ENCODE data around the gene FH. TPM values are rescaled to one million over a fixed set of nuclear protein-coding genes. Genes with fewer than 3 reads are reported as not detected.

Gene FH
- total and polyA plus RNA-seq, 10 of the 15 experiments (the other 5 are each of a cell fraction or from before 2014, with no cell fraction given) = 44.7 to 124 (median 76.2) TPM

- TF ChIP-seq ZBTB40 (IDR thresholded peaks at IDR 0.05; ENCODE audit: borderline replicate concordance) = no peak
- TF ChIP-seq STAT1 (conservative IDR thresholded peaks at IDR 0.05) = no peak
- no peak for TF ChIP-seq POLR2AphosphoS2 (IDR thresholded peaks at IDR 0.05; ENCODE audit: low read depth, low read length)
- no peak for TF ChIP-seq DPF2 (IDR thresholded peaks at IDR 0.05)
- TF ChIP-seq SUPT20H (IDR thresholded peaks at IDR 0.05; ENCODE audit: borderline replicate concordance, control insufficient read depth, low read depth, low read length) = no peak
- no peak for TF ChIP-seq GATAD2B (conservative IDR thresholded peaks at IDR 0.05; ENCODE audit: low read depth)
- TF ChIP-seq ZNF622 (IDR thresholded peaks at IDR 0.05) = no peak
- TF ChIP-seq CHD4 (IDR thresholded peaks at IDR 0.05) = no peak
- peak; percentile 93 for TF ChIP-seq ZNF24 (IDR thresholded peaks at IDR 0.05)
Observed at GRCh38 chr1:241513378-241513777, 6.2 kb downstream of the FH start (continued).

GRCh38 chr1:241507189-241507863, 12.2 kb downstream of the FH start:
- intact Hi-C loops (cut with micrococcal nuclease; ENCODE audit: unreplicated experiment) = no loop called here
- in situ Hi-C loops (cut with MboI) = no loop called here
- CTCF ChIA-PET = interaction anchor here (1.7 to 2.0 kb wide), 2 partner anchors 8 to 104 kb away, joined by 6 to 11 read pairs; no protein-coding TSS in a partner anchor
- FAIRE-seq (no peak), DNase-seq (ENCODE audit: low read depth, low spot score) (no peak), ATAC-seq (no peak)
- Histone ChIP-seq H4K20me1 (ENCODE audit: control insufficient read depth, insufficient read depth) (no peaks in the 10 kb centered on the region), H3K36me3 (ENCODE audit: control insufficient read depth in 2 of 2, insufficient read depth in 2 of 2, low read length in 1 of 2) (peaks cover 5 to 19% of the 10 kb centered on the region in 2 experiments; a peak in 3 of 4 replicates), H3K4me3 (no peak overlapping the region), H3K27ac (ENCODE audit: control insufficient read depth, insufficient read depth) (no peak overlapping the region), H2AFZ (ENCODE audit: control insufficient read depth, low read depth, low read length) (no peak overlapping the region), H3K27me3 (replicated peaks in 1 of 2; ENCODE audit: control insufficient read depth in 2 of 2, insufficient read depth in 2 of 2, low read length in 1 of 2) (no peaks in the 10 kb centered on the region), H3K4me1 (ENCODE audit: control insufficient read depth, insufficient read depth, low read length) (no peaks in the 10 kb centered on the region), H3K4me2 (ENCODE audit: control insufficient read depth, insufficient read depth) (no peak overlapping the region), H3K79me2 (ENCODE audit: control insufficient read depth, insufficient read depth, low read length) (no peaks in the 10 kb centered on the region), H3K9me3 (replicated peaks; ENCODE audit: control insufficient read depth, insufficient read depth, low read length) (no peaks in the 10 kb centered on the region), H3K9ac (ENCODE audit: control insufficient read depth, insufficient read depth, low read length) (no peak overlapping the region)
- SMC1A ChIA-PET (ENCODE audit: uncharacterized antibody, unreplicated experiment) = interaction anchor here (1.7 kb wide), 1 partner anchor 9 kb away, joined by 6 read pairs; no protein-coding TSS in a partner anchor
- 94% methylated on average over 2 of the region's 2 CpGs for WGBS (ENCODE audit: insufficient coverage, insufficient replicate concordance, low lambda C conversion rate, missing lambda C conversion rate)
- no TSS peak for BruUV-seq (replicated peaks)
- RAD21 ChIA-PET (ENCODE audit: unreplicated experiment) = no interaction called here
- POLR2A ChIA-PET = no interaction called here
- TF ChIP-seq MAX (IDR thresholded peaks at IDR 0.05; ENCODE audit: low read depth, low read length) (no peak), RELB (IDR thresholded peaks at IDR 0.05; ENCODE audit: low read depth) (no peak), PRDM15 (CRISPR knock-in tag; IDR thresholded peaks at IDR 0.05) (no peak), SRF (IDR thresholded peaks at IDR 0.05; ENCODE audit: low read depth in 2 of 2, low read length in 2 of 2) (no peak)
